ACHN (cell line): Measurements from ENCODE around the gene ARVCF.

Experiments used
- DNase-seq: peaks from one replicate; pipeline ENCODE4 v3.0.0-alpha.2; 2015
- in situ Hi-C: cut with HindIII; loops from 2 replicates; pipeline ENCODE4 v1.10.0; 2017; ENCODE audit warnings: low sequenced_read_pairs, low pct_ligation_motif_present, low pct_unique_long_range_greater_than_20kb

The ARVCF gene

DNA sequence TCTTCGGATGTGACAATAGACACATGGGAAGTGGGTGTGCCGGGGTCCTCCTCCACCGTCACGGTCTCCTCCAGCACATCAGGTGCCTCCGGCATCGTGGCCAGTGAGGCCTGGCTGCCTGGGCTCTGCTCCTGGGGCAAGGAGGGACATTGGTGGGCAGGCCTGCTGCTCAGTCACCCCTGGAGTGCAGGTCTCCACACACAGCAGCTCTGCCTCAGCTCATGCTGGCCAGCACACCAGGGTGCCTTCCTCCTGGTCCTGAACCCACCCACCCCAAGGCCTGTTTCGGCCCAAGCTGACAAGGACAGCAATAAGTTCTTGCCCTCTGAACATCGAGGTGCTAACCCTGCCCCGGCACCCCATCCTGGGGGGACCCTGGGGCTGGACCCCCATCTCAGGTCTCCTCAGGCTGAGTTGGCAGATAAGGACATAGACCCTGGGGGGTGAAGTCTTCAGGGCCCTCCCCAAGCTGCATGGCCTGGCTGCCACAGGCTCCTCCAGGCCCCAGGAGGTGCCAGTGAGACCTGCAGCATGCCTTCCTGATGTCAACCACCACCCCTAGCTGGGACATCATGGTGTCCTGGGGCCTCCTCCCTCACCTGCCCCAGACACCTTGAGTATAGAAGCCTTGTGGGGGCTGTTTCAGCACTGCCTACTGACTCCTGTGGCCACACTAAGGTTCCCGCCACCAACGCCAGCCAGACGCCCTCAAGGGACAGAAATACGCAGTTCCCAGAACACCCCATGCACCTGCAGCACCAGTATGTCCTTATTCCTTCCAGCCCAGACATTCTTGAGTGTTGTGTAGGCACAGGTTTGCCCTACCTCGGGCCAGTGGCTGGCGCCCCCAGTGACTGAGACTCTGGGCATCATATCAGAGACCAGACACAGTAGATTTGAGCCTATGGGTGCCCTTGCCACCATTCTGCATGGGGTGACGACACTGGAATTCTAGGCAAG is 34.4 kb downstream of the ARVCF start:
- DNase-seq = no peak
- in situ Hi-C loops = no loop called here

DNA sequence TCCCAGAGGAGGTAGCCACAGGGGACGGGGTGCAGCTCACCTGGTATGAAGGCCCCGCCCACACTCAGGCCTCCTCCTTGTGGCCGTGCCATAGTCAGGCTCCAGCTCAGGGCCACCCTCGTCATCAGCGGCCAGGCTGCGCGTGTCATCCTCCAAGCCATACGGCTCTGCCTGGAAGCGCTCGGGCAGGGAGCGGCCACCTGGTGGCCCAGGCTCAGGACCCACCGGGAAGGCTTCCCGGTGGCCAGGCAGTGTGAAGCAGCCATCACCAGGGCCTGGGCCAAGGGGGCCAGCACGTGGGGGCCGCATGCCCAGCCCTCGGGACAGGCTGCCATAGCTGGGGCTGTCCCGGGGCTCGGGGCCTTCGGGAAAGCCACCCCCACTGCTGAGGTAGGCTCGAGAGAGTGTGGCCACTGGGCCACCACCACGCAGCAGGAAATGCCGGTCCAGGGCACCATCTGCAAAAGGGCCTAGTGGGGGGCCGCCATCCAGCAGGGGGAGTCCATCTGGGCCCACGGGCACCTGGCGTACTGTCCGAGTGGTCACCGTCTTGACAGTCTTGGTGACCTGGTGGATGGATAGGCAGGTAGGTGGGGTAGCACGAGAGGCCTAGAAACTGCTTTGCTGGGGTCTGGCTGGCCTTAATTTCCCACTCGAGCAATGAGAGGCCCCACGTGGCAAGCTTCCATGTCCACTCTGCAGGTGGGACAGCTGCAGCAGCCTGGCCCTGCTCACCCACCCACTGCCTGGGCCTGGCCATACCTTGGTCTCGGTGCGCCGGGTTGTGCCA is 35.3 kb downstream of the ARVCF start:
- in situ Hi-C loops = no loop called here
- DNase-seq = no peak

DNA sequence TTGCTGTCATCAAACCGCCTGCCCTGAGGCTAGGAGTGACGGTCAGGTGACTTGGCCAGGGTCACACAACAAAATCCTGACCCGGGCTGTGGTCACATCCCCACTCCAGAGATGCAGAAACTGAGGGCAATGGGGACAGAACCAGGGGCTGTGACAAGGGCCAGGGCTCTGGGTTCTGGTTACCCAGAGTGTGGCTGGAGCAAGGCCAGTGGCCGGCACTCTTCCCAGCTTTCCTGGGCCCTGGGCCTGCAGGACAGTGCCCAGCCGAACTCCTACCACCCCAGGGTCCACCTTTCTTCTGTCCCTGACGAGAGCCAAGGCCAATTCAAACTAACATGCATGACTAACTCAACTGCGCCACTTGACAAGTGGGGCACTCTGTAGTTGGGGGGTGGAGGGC is 35.9 kb downstream of the ARVCF start:
- in situ Hi-C loops = no loop called here
- DNase-seq = no peak

DNA sequence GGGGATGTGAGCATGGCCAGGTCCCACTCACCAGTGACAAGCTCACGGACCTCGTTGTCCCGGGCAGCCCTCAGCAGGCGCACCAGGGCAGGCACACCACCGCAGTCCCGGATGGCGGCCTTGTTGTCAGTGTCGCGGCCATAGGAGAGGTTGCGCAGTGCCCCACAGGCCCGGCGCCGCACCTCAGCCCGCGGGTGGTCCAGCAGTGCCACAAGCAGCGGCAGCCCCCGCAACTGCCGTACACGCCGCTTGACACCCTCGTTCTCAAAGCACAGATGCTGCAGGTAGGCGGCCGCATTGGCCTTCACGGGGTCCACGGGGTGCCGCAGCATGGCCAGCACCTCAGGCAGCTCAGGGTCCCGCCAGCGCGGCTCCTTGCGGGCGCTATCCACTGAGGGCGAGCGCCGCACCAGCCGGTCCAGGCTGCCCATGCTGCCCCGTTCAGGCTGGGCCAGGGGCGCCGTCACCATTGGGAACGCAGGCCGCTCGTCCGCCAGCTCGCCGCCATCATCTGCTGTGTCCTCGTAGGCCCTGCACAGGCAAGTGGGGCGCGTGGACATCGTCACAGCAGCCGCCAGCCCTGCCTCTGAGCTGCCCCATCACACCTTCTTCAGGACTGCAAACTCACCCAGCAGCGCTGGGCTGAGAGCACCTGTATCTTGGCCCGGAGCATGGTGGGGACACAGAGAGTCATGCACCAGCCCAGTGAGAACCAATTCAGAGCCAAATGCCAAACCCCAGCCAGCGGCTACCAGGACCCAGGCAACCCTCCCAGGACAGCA is 36.7 kb downstream of the ARVCF start:
- DNase-seq = no peak

DNA sequence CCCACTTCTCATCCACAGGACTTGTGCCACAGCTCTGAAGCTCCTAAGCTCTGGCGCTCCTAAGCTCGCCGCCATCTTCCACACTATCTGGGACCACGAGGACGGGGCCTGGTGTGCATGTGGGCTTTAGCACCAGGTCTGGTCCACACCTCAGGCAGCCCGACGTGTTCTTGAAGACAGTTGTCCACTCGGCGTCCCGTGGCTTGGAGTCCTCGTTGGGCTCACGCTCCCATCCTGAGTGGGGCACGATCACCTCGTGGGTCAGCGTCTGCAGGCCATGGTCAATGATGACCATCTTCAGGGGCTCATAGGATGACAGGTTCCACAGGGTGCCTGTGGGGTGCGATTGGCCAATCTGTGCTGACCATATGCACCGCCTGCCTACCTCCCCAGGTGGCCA is 37.9 kb downstream of the ARVCF start:
- no peak for DNase-seq
- in situ Hi-C loops = no loop called here

More for the DNA sequence above, 36.7 kb downstream of the ARVCF start:
- in situ Hi-C loops = no loop called here

DNA sequence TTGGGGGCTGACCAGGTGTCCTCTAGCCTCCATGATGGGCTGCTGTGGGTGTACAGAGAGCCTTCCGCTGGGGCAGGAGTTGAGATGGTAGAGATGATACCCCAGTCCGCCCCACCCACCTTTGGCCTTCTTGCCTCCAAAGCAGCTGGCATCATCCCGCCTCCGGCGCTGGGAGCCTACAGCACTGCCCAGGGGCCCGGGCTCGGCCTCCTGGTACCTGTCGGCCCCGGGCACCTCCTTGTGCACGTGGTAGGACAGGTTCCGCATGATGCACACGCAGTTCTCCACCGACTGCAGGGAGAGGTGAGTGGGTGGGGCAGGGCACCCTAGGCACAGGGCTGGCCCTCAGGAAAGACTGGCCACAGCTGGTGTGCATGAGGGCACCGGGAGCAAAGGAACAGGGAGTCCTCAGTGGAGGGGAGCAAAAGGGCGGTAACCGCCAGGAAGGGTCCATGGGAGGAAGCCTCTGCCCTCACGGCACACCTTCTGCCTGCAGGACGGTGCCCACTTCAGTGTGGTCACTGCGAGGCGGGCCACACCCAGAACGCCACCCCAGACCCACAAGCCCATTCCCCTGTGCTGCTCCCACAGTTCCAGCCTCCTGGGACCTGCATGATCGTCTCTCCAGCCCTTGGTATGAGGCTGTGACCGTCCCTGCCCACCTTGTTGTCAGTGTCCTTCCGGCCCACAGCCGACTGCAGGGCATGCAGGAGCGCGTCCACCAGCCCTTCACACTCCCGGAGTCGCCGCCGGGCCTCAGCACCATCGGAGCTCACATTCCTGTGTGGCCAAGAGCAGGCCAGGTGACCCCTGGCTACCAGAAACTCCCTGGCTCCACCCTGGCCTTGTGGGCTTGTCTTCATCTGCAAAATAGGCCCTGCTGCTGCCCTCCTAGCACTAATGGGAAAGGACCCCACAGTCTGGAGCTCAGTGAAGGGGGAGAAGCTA is 39.1 kb downstream of the ARVCF start:
- in situ Hi-C loops = no loop called here

DNA sequence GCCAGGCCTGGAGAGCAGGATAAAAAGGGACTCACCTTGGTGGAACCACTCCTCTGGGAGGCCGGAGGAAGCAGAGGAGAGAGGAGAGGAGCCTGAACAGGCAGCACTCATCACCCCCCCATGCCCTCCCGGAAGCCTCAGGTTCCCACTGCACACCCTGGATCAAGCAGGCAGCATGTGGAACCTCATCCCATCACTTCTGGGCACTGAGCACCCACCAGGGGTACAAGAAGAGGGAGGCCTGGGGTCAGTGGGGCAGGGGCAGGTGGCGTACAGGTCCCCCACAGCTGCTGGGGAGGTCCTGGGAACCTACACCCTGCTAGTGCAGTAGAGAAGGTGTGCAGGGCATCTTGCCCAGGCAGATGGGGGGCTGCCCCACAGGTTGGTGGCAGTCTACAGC is 40.0 kb downstream of the ARVCF start:
- in situ Hi-C loops = no loop called here
- no peak for DNase-seq

More for the DNA sequence above, 39.1 kb downstream of the ARVCF start:
- DNase-seq = no peak

DNA sequence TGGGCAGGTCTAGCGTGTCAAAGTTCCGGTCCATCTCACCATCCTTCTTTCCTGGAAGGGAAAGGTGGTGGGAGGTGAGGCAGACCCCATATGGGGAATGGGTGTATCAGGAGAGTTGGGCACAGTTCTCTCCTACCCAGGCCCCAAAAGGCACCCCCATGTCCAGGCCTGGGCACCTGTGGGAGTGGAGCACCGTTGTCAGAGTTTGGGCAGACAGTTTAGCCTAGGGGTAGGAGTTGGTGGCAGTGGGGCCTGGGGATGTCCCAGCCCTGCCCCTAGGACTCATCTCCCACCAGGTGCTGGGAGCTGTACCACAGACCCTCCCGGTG is 41.0 kb downstream of the ARVCF start:
- DNase-seq = no peak
- in situ Hi-C loops = no loop called here

DNA sequence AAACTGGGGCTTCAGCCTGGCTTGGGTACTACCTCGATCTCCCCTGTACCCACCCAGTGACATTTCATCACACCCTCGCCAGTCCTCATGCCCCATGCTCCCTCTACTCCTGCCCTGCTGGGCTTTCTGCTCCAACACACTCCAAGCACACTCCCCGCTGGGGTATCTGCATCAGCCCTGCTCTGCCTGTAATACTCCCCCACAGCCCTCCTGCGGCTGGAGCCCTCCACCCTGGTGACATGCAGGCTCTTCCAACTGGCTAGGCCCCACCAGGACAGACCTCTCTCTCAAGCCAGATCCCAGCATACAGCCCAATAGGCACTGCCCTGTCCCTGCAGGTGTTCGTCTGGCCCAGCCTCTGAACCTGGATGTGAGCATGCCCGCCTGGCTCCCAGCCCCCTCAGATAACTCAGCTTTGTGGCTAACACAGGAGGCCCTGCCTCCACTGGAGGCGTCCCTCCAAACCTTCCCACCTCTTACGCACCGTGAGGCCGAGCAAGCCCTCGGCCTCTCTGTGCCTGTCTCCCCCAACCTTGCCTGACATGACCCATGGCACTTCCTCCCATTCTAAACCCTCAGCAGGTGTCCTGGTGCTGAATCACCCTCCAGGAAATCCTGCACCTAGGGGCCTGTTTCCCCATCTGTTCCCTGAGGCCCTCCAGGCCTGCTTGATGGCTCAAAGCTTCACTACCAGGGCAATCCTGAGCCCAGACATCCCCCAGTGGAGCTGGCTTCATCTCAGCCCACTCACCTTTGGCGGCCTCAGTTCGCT is 41.5 kb downstream of the ARVCF start:
- no peak for DNase-seq
- in situ Hi-C loops = no loop called here

DNA sequence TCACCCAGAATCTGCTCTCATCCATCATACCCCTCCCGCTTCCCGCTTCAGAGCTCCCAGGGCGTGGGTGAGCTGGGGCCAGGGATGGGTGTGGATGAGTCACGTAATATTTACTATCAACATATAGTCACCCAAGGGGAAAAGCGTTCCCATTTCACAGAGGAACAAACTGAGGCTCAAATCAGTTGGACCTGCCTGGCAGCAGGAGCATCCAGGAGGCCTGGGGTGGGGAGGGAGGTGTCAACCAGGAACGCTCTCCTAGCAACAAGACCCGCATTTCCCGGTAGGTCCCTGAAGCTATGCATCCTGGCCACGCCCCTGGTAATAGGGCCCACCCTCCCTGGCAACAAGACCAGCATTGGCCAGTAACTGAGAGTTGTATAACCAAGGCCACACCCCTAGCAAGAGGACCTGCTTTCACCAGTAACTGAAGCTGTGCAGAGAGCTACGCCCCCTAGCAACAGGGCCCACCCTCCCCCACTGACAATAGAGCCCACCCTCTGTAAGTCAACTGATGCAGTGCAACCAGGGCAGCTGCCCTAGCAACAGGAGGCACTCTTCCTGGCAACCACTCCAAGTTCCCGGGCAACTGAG is 42.3 kb downstream of the ARVCF start:
- DNase-seq = peak; percentile 46
- in situ Hi-C loops = no loop called here

DNA sequence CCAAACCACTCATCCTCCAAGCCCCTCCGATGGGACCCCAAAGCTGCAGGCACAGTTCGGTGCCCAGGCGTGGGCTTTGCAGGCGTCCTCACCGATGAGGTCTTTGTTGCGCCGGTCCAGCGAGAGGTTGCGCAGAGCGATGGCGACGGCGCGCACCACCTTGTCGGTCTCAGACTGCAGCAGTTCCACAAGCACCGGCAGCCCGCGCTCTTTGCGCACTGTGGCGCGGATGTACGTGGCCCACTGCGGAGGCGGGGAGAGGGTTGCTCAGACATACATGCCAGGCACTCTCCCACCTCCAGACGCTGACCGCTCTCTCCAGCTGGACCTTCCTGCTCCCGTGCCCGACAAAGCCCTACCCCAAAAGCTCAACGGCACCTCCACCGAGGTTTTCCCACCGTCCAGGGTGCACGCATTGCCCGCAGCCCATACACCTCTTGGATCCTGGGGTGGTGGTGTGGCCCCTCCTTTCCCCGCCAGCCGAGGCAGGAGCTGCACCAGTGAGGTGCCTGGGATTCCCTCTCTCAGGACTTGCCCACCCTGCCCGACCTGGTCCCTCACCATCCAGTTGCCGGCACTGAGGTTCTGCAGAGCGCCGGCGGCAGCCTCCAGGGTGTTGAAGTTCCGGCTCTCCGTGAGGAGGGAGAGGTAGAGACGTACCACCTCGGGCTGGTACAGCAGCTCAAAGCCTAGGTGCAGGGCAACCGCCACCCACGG is 42.9 kb downstream of the ARVCF start:
- DNase-seq = no peak
- in situ Hi-C loops = no loop called here

DNA sequence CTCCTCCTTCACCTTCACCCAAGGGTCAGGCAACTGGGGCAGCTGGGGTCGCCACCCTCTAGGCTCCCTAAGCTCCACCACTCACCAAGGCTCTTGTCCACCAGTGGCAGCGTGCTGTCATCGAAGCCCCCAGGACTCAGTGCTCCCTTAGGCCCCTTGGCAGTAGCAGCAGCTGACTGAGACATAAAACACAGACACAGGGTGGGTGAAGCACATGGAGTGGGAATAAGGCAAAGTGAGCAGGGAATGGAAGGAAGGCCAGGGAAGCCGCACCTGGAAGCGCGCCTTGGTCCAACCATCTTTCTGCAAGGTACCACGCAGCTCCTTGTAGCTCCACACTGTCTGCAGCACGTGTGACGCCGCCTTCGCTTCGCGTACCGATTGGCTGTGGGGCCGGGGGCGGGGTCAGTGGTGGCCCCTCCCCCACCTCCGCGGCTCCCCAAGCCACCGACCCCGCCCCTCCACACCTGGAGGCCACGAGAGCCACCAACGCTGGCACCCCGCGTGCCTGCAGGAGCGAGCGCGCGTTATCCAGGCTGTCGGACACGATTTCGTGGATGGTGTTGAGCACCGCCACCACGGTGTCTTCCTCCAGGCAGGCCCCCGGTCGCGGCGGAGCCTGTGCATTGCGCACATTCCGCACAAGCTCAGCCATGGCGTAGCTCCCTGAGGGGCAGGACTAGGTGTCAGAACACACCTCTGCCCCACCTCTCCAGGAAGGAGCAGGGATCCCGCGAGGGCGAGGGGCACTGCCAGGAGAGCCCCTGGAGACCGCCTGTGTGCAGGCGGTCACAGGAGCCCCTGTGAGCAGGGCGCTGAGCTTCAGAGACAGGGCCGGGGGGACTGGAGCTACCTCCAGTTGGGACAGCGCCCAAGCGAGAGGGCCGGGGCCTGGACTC is 43.7 kb downstream of the ARVCF start:
- DNase-seq = no peak
- in situ Hi-C loops = no loop called here

DNA sequence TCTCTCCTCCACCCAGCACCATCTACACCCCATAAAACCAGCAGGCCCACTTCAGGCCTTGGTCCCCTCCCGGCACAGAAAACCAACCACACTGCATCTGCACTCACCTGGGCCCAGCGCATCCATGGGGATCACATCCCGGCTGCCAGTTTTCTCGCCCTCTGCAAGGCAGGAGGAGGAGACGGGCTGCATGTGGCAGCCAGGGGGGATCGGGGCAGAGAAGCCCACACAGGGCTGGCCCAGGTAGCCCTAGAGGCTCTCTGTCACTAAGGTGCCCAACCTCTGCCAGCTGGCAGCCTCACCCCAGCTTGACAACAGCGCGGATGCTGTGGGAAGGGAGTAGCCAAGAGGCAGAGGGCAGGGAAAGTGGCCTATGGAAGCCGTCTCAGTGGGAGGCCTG is 44.4 kb downstream of the ARVCF start:
- DNase-seq = no peak
- in situ Hi-C loops = no loop called here

DNA sequence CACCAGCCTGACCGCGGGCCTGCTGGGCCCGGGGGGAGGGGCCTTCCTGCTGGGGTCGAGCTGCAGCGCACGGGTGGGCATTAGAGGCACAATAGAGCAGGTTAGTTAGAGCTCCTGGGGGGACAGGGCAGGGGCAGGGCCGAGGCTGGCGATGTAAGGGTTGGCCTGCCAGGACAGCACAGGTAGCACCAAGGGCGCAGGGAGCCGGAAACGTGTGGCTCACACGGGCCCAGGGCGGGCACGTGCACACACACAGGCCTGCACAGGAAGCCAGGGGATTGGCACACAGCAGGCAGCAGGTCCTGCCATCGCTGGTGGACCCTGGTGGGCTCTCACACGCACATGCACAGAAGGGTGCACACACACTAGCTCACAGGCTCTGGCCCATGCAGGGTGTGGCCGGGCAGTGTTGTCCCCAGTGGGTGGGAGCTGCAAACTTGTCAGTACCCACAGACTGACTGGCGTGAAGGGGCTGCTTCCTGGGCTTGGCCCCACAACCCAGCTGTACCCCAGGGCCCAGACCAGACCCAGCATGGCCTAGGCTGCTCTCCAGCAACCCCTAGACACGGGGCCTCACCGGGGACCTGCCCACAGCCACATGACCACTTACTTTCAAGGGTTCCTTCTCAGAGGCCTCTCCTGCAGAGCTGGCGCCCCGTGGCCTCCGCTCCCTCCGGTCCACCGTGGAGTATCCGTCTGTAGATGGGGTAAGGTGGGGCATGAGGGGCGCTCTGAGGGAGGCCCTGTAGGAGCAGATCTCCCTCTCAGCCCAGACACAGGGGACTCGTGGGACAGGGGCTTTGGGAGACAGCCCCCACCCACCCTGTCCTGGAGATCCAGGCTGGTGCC is 45.1 kb downstream of the ARVCF start:
- no peak for DNase-seq
- in situ Hi-C loops = no loop called here
